Natural killer cell (primary cell): ENCODE data around the gene MASP1. TPM values are rescaled to one million over a fixed set of nuclear protein-coding genes. Genes with fewer than 3 reads are reported as not detected.

Experiments
- ATAC-seq, 3 donors: fragments of 150-1000 bp in 2 of 3; fragments of 200-7000 bp in 1 of 3; cut with Tn5 transposase; 1 replicate in 1 of 3; 2 replicates in 2 of 3; pipeline ENCODE4 v1.10.0; 2021; ENCODE audit warnings: mild to moderate bottlenecking in 2 of 3, moderate library complexity in 2 of 3
- DNase-seq, 2 donors: peaks; one replicate each; pipeline versions ENCODE4 v3.0.0 to v3.0.0-alpha.2; 2013 to 2021; ENCODE audit warnings: mixed read lengths in 1 of 2
- H3K27ac ChIP-seq: one replicate; pipeline ENCODE4 v1.5.1; 2013; ENCODE audit warnings: mild to moderate bottlenecking, low read length
- H3K27me3 ChIP-seq: one replicate; pipeline ENCODE4 v1.6.1; 2013; ENCODE audit warnings: low read length; ENCODE audit not compliant: control insufficient read depth, insufficient read depth
- H3K36me3 ChIP-seq: one replicate; pipeline ENCODE4 v1.6.1; 2013; ENCODE audit warnings: low read length; ENCODE audit not compliant: control insufficient read depth, insufficient read depth
- H3K4me1 ChIP-seq: one replicate; pipeline ENCODE4 v1.6.1; 2013; ENCODE audit warnings: low read length; ENCODE audit not compliant: control insufficient read depth, insufficient read depth
- H3K4me3 ChIP-seq: one replicate; pipeline ENCODE4 v1.5.1; 2013; ENCODE audit warnings: low read length
- H3K9me3 ChIP-seq: one replicate; pipeline ENCODE4 v1.6.1; 2013; ENCODE audit warnings: low read length; ENCODE audit not compliant: control insufficient read depth, insufficient read depth
- H3K27ac Mint-ChIP-seq, 2 donors: one replicate each; pipeline ENCODE4 v1.8.0; 2022; ENCODE audit warnings: mild to moderate bottlenecking in 2 of 2, mixed read lengths in 2 of 2, moderate library complexity in 1 of 2
- H3K27me3 Mint-ChIP-seq, 2 donors: one replicate each; pipeline ENCODE4 v1.8.0; 2022; ENCODE audit warnings: low read depth in 2 of 2, mixed read lengths in 2 of 2
- H3K36me3 Mint-ChIP-seq: one replicate; pipeline ENCODE4 v1.8.0; 2022; ENCODE audit warnings: mixed read lengths
- H3K4me1 Mint-ChIP-seq, 2 donors: one replicate each; pipeline ENCODE4 v1.8.0; 2022; ENCODE audit warnings: mixed read lengths in 2 of 2
- H3K4me3 Mint-ChIP-seq: one replicate; pipeline ENCODE4 v1.8.0; 2022; ENCODE audit warnings: mild to moderate bottlenecking, moderate library complexity, mixed read lengths
- H3K9me3 Mint-ChIP-seq, 2 donors: one replicate each; pipeline ENCODE4 v1.8.0; 2022; ENCODE audit warnings: mixed read lengths in 2 of 2
- CTCF ChIP-seq: fragments of 200-600 bp; IDR thresholded peaks from one replicate; pipeline ENCODE4 v1.8.0; 2022; ENCODE audit warnings: antibody characterized with exemption
- WGBS: methylation state at CpG from one replicate; pipeline ENCODE4 v1.1.7; 2013; ENCODE audit warnings: missing lambda C conversion rate; ENCODE audit not compliant: insufficient coverage; 5-methylcytosine and 5-hydroxymethylcytosine counted together
- intact Hi-C: fragments of 100-400 bp; cut with micrococcal nuclease; formaldehyde crosslinking; loops from one replicate; pipeline ENCODE4 v1.14.2; 2022
- total RNA-seq, 4 donors: library from RNA; stranded (reverse); fragments of 120-200 nt in 1 of 4; gene quantifications; one replicate each; pipeline versions ENCODE4 v1.2.3 to v1.2.4, GENCODE V29; 2013 to 2022

Gene MASP1
- total RNA-seq, 3 donors from 2014 or later (not counting 1 experiment from before 2014, with no cell fraction given): not detected

GRCh38 chr3:187310954-187311470 lies 19.5 kb upstream of the MASP1 start:
- no peak for TF ChIP-seq CTCF
- Mint-ChIP-seq H3K4me1 (no peaks in the 10 kb centered on the region), H3K36me3 (no peaks in the 10 kb centered on the region), H3K27ac (no peak overlapping the region), H3K27me3 (peaks cover 24 to 48% of the 10 kb centered on the region in 2 donors), H3K9me3 (no peaks in the 10 kb centered on the region), H3K4me3 (no peak overlapping the region)
- DNase-seq (no peak), ATAC-seq (no peak)
- H3K4me1 ChIP-seq: no peaks in the 10 kb centered on the region
- 97% methylated on average over 2 of the region's 2 CpGs for WGBS
- peaks cover 6% of the 10 kb centered on the region for H3K27me3 ChIP-seq
- H3K36me3 ChIP-seq: no peaks in the 10 kb centered on the region
- no peak overlapping the region for H3K4me3 ChIP-seq
- H3K9me3 ChIP-seq: no peaks in the 10 kb centered on the region
- intact Hi-C loops: no loop called here
- H3K27ac ChIP-seq: no peak overlapping the region

- no peaks in the 10 kb centered on the region for H3K4me1 ChIP-seq
- no peak for TF ChIP-seq CTCF
- ATAC-seq: no peak
- Mint-ChIP-seq H3K4me1 (no peaks in the 10 kb centered on the region), H3K27me3 (peaks cover 27 to 48% of the 10 kb centered on the region in 2 donors), H3K4me3 (no peak overlapping the region), H3K9me3 (no peaks in the 10 kb centered on the region), H3K27ac (no peak overlapping the region), H3K36me3 (no peaks in the 10 kb centered on the region)
- intact Hi-C loops: no loop called here
- H3K4me3 ChIP-seq: no peak overlapping the region
- H3K27ac ChIP-seq: no peak overlapping the region
- H3K9me3 ChIP-seq: no peaks in the 10 kb centered on the region
- no peak for DNase-seq
- H3K27me3 ChIP-seq: peaks cover 6% of the 10 kb centered on the region
- H3K36me3 ChIP-seq: no peaks in the 10 kb centered on the region
Measured at GRCh38 chr3:187310226-187310625, 18.7 kb upstream of the MASP1 start.

- TF ChIP-seq CTCF: no peak
- DNase-seq (no peak), ATAC-seq (no peak)
- H3K9me3 Mint-ChIP-seq: no peaks in the 10 kb centered on the region
- WGBS: 87% methylated on average over 7 of the region's 7 CpGs
- Histone ChIP-seq H3K36me3 (no peaks in the 10 kb centered on the region), H3K9me3 (no peaks in the 10 kb centered on the region), H3K27me3 (peaks cover 4% of the 10 kb centered on the region), H3K4me1 (no peaks in the 10 kb centered on the region), H3K27ac (no peak overlapping the region), H3K4me3 (no peak overlapping the region)
- intact Hi-C loops: no loop called here
- no peak overlapping the region for H3K27ac Mint-ChIP-seq
- H3K27me3 Mint-ChIP-seq: peaks cover 24 to 29% of the 10 kb centered on the region in 2 donors
- no peak overlapping the region for H3K4me3 Mint-ChIP-seq
- H3K4me1 Mint-ChIP-seq: no peaks in the 10 kb centered on the region
- H3K36me3 Mint-ChIP-seq: no peaks in the 10 kb centered on the region
Measured at GRCh38 chr3:187305881-187306280, 14.3 kb upstream of the MASP1 start.

GRCh38 chr3:187299611-187300010 lies 8.1 kb upstream of the MASP1 start:
- TF ChIP-seq CTCF: no peak
- Mint-ChIP-seq H3K36me3 (no peaks in the 10 kb centered on the region), H3K27ac (no peak overlapping the region), H3K27me3 (peaks cover 8 to 20% of the 10 kb centered on the region in 2 donors), H3K9me3 (no peaks in the 10 kb centered on the region), H3K4me1 (no peaks in the 10 kb centered on the region), H3K4me3 (no peak overlapping the region)
- H3K36me3 ChIP-seq: no peaks in the 10 kb centered on the region
- H3K9me3 ChIP-seq: no peaks in the 10 kb centered on the region
- no peak overlapping the region for H3K4me3 ChIP-seq
- H3K27me3 ChIP-seq: no peaks in the 10 kb centered on the region
- DNase-seq: no peak
- WGBS: 94% methylated on average over 4 of the region's 4 CpGs
- no peaks in the 10 kb centered on the region for H3K4me1 ChIP-seq
- intact Hi-C loops: no loop called here
- no peak overlapping the region for H3K27ac ChIP-seq
- ATAC-seq: no peak
